HepG2 (cell line): ENCODE results near the gene DNM3. TPM values are rescaled to one million over a fixed set of nuclear protein-coding genes. Genes with fewer than 3 reads are reported as not detected.

Experiments used
- NR2F1 ChIP-seq, 2 experiments: fragments of 450-650 bp in 1 of 2; formaldehyde crosslinking in 1 of 2; IDR thresholded peaks; 2 replicates each; pipeline versions ENCODE4 v1.5.0 to v1.6.1; 2016 to 2020; ENCODE audit warnings: mild to moderate bottlenecking in 1 of 2, missing compliant biosample characterization in 1 of 2, missing genetic modification reagents in 1 of 2, moderate library complexity in 1 of 2
- SALL2 ChIP-seq: sonication (generic); formaldehyde crosslinking; IDR thresholded peaks from 2 replicates; pipeline ENCODE4 v1.8.1; 2023; ENCODE audit warnings: mild to moderate bottlenecking, missing genetic modification reagents, inconsistent platforms
- ZNF629 ChIP-seq: sonication (generic); formaldehyde crosslinking; conservative IDR thresholded peaks from 2 replicates; pipeline ENCODE4 v1.5.0; 2020; ENCODE audit warnings: missing genetic modification reagents
- polyA plus RNA-seq, 8 experiments: library from polyadenylated mRNA; depleted of rRNA in 3 of 8; stranded (reverse) in 7 of 8; unstranded in 1 of 8; fragments of >200 nt; fragmentation: Illumina TruSeq in 4 of 8; extraction: Trizol in 4 of 8; gene quantifications; 2 replicates each; pipeline versions ENCODE4 v1.2.1 to v1.2.3, GENCODE V29; 2011 to 2016; ENCODE audit warnings: low read depth in 4 of 8, missing spikeins in 1 of 8, mixed read lengths in 1 of 8; ENCODE audit not compliant: insufficient read depth in 1 of 8
- total RNA-seq, 5 experiments: library from RNA; depleted of rRNA; stranded (reverse); fragments of >200 nt; fragmentation: Illumina TruSeq; extraction: Trizol; gene quantifications; 2 replicates each; pipeline ENCODE4 v1.2.3, GENCODE V29; 2016; ENCODE audit warnings: low read depth in 1 of 5
- TF ChIP-seq, protein P1 (sequence below): sonication (generic); formaldehyde crosslinking; IDR thresholded peaks from 2 replicates; pipeline ENCODE4 v1.5.1; 2020; ENCODE audit warnings: mild to moderate bottlenecking, missing genetic modification reagents, borderline replicate concordance
- TF ChIP-seq, protein P2 (sequence below): sonication (generic); formaldehyde crosslinking; IDR thresholded peaks from 2 replicates; pipeline ENCODE4 v1.5.1; 2020; ENCODE audit warnings: missing genetic modification reagents, mild to moderate bottlenecking, borderline replicate concordance
- TF ChIP-seq, protein P3 (sequence below): sonication (generic); formaldehyde crosslinking; IDR thresholded peaks from 2 replicates; pipeline ENCODE4 v1.5.1; 2020; ENCODE audit warnings: missing genetic modification reagents, mild to moderate bottlenecking, borderline replicate concordance
- TF ChIP-seq, protein P4 (sequence below): sonication (generic); formaldehyde crosslinking; IDR thresholded peaks from 2 replicates; pipeline ENCODE4 v1.4.0; 2020; ENCODE audit warnings: mild to moderate bottlenecking, missing genetic modification reagents, borderline replicate concordance

Gene DNM3
- total and polyA plus RNA-seq, 2 of the 13 experiments (the other 11 are each of a cell fraction or from before 2014, with no cell fraction given) = 0.05 TPM; not detected in 1

DNA sequence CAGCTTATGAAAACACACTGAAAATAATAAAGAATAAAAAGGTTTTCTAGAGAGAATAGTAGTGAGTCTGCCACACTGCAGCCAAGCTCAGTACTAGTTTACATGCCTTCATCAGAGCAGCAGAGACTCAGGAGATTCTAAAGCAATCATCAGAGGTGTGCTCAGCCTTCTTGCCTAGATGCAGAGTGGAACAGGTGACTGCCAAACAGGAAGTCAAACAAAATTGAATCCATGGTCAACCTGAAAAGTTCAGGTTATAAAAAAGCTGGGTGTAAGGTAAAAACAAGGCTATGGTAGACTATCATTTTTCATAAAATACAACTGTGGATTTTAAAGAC lies 413.9 kb downstream of the DNM3 start (continued):
- TF ChIP-seq, protein P1, sequence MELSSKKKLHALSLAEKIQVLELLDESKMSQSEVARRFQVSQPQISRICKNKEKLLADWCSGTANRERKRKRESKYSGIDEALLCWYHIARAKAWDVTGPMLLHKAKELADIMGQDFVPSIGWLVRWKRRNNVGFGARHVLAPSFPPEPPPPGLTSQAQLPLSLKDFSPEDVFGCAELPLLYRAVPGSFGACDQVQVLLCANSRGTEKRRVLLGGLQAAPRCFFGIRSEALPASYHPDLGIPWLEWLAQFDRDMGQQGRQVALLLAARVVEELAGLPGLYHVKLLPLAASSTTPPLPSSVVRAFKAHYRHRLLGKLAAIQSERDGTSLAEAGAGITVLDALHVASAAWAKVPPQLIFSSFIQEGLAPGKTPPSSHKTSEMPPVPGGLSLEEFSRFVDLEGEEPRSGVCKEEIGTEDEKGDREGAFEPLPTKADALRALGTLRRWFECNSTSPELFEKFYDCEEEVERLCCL (CRISPR knock-in tag) = no peak
- TF ChIP-seq, protein P2, sequence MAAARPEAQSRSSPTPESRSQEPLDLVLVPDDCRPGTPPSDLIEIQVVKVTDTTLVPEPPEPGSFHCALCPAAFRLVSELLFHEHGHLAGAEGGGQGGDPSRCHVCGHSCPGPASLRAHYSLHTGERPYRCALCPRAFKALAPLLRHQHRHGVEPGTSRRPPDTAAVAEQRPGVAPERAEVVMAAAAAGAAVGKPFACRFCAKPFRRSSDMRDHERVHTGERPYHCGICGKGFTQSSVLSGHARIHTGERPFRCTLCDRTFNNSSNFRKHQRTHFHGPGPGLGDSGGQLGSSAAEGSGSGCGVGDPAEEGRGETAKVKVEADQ = no peak
- TF ChIP-seq, protein P3, sequence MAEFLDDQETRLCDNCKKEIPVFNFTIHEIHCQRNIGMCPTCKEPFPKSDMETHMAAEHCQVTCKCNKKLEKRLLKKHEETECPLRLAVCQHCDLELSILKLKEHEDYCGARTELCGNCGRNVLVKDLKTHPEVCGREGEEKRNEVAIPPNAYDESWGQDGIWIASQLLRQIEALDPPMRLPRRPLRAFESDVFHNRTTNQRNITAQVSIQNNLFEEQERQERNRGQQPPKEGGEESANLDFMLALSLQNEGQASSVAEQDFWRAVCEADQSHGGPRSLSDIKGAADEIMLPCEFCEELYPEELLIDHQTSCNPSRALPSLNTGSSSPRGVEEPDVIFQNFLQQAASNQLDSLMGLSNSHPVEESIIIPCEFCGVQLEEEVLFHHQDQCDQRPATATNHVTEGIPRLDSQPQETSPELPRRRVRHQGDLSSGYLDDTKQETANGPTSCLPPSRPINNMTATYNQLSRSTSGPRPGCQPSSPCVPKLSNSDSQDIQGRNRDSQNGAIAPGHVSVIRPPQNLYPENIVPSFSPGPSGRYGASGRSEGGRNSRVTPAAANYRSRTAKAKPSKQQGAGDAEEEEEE (CRISPR knock-in tag) = no peak
- TF ChIP-seq SALL2 (CRISPR knock-in tag) (no peak), ZNF629 (CRISPR knock-in tag) (no peak), NR2F1 (CRISPR knock-in tag; IDR thresholded peaks at IDR 0.05) (no peak)
- TF ChIP-seq, protein P4, sequence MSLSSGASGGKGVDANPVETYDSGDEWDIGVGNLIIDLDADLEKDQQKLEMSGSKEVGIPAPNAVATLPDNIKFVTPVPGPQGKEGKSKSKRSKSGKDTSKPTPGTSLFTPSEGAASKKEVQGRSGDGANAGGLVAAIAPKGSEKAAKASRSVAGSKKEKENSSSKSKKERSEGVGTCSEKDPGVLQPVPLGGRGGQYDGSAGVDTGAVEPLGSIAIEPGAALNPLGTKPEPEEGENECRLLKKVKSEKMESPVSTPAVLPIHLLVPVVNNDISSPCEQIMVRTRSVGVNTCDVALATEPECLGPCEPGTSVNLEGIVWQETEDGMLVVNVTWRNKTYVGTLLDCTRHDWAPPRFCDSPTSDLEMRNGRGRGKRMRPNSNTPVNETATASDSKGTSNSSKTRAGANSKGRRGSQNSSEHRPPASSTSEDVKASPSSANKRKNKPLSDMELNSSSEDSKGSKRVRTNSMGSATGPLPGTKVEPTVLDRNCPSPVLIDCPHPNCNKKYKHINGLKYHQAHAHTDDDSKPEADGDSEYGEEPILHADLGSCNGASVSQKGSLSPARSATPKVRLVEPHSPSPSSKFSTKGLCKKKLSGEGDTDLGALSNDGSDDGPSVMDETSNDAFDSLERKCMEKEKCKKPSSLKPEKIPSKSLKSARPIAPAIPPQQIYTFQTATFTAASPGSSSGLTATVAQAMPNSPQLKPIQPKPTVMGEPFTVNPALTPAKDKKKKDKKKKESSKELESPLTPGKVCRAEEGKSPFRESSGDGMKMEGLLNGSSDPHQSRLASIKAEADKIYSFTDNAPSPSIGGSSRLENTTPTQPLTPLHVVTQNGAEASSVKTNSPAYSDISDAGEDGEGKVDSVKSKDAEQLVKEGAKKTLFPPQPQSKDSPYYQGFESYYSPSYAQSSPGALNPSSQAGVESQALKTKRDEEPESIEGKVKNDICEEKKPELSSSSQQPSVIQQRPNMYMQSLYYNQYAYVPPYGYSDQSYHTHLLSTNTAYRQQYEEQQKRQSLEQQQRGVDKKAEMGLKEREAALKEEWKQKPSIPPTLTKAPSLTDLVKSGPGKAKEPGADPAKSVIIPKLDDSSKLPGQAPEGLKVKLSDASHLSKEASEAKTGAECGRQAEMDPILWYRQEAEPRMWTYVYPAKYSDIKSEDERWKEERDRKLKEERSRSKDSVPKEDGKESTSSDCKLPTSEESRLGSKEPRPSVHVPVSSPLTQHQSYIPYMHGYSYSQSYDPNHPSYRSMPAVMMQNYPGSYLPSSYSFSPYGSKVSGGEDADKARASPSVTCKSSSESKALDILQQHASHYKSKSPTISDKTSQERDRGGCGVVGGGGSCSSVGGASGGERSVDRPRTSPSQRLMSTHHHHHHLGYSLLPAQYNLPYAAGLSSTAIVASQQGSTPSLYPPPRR (CRISPR knock-in tag) = no peak
